DOHH2 (cell line): ENCODE results near the gene RFXANK.

Experiments
- CTCF ChIP-seq: fragments of 200-600 bp; sonication (generic); IDR thresholded peaks from one replicate; pipeline ENCODE4 v1.5.1; 2014; ENCODE audit warnings: antibody characterized with exemption, mild to moderate bottlenecking, low read depth, low read length; ENCODE audit not compliant: poor library complexity, severe bottlenecking
- EZH2phosphoT487 ChIP-seq: fragments of 200-600 bp; sonication (generic); IDR thresholded peaks from 2 replicates; pipeline ENCODE4 v1.6.1; 2017; ENCODE audit warnings: borderline replicate concordance, mild to moderate bottlenecking, antibody characterized with exemption, low read length, moderate library complexity, mixed read lengths

- no peak for TF ChIP-seq CTCF
- TF ChIP-seq EZH2phosphoT487: no peak
Measured at GRCh38 chr19:19230999-19231398, 38.9 kb downstream of the RFXANK start.
